ENCODE results near the gene UHRF2. TPM values are rescaled to one million over a fixed set of nuclear protein-coding genes. Genes with fewer than 3 reads are reported as not detected.

UHRF2 gene
- total and polyA plus RNA-seq, 9 of the 15 experiments (the other 6 are each of a cell fraction or from before 2014, with no cell fraction given): 5.6 to 39.0 (median 20.1) TPM

DNA sequence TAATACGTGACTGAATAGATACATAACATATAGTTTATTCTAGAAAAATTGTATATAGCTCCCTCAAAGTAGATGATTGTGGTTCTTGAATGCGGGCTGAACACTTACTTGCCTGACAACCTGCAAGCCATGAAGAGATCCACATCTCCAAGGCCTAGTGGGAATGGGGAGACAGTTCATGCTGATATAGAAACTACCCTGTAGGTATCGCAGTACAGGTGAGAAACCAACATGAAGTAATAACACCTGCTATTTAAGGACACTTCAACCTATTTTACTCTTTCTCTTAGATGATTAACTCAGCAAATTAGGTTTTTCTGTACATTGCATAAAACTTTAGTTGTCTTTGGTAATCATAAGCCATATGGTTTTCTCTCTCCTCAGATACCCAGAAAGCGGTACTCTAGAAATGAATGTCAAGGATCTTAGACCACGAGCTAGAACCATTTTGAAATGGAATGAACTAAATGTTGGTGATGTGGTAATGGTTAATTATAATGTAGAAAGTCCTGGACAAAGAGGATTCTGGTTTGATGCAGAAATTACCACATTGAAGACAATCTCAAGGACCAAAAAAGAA is 47.3 kb downstream of the UHRF2 start:
- Histone ChIP-seq H3K9ac (ENCODE audit: insufficient read depth in 1 of 2, low read depth in 2 of 2, low read length in 2 of 2) (no peak overlapping the region), H4K20me1 (replicated peaks; ENCODE audit: control insufficient read depth, insufficient read depth, low read length) (no peaks in the 10 kb centered on the region), H3K9me3 (replicated peaks; ENCODE audit: control insufficient read depth, insufficient read depth, low read depth, low read length) (no peaks in the 10 kb centered on the region), H3K27me3 (ENCODE audit: control insufficient read depth in 2 of 2, insufficient read depth in 2 of 2, low read length in 2 of 2) (no peaks in the 10 kb centered on the region), H3K4me3 (no peak overlapping the region), H3K4me2 (ENCODE audit: insufficient read depth, low read length) (no peak overlapping the region), H3K79me2 (ENCODE audit: control insufficient read depth, insufficient read depth, low read length) (peaks cover 15% of the 10 kb centered on the region), H2AFZ (ENCODE audit: low read depth, low read length) (no peak overlapping the region), H3K9me1 (ENCODE audit: control insufficient read depth, insufficient read depth, low read length) (no peaks in the 10 kb centered on the region), H3K27ac (ENCODE audit: extremely low read depth, low read depth, low read length) (no peak overlapping the region), H3K4me1 (replicated peaks in 1 of 2; ENCODE audit: control insufficient read depth in 2 of 2, insufficient read depth in 2 of 2, low read length in 2 of 2) (no peaks in the 10 kb centered on the region), H3K36me3 (ENCODE audit: control insufficient read depth, insufficient read depth, low read length) (peaks cover 4% of the 10 kb centered on the region; the same call in 1 of the 3 replicates)
- FAIRE-seq (no peak), ATAC-seq (no peak), DNase-seq (ENCODE audit: extremely low read depth in 1 of 4, low spot score in 3 of 4) (no peak)
- CTCF ChIA-PET (ENCODE audit: low intra/inter-chr PET ratio): no interaction called here
- no peak for TF ChIP-seq NFIX (CRISPR knock-in tag; IDR thresholded peaks at IDR 0.05; ENCODE audit: low read depth)
- TF ChIP-seq ZNF79 (CRISPR knock-in tag; IDR thresholded peaks at IDR 0.05; ENCODE audit: low read depth): no peak
- no peak for TF ChIP-seq CBFA2T3 (IDR thresholded peaks at IDR 0.05)
- TF ChIP-seq NKRF (IDR thresholded peaks at IDR 0.05; ENCODE audit: borderline replicate concordance): no peak
- no peak for TF ChIP-seq HMGXB4 (CRISPR knock-in tag; IDR thresholded peaks at IDR 0.05)
- TF ChIP-seq TFAM (CRISPR knock-in tag; conservative IDR thresholded peaks at IDR 0.05): no peak
- TF ChIP-seq GTF2A2 (tag; IDR thresholded peaks at IDR 0.05): no peak
- TF ChIP-seq C11orf30 (IDR thresholded peaks at IDR 0.05; ENCODE audit: low read depth): no peak
- no peak for TF ChIP-seq PREB (CRISPR knock-in tag; IDR thresholded peaks at IDR 0.05)
- TF ChIP-seq, protein P1, sequence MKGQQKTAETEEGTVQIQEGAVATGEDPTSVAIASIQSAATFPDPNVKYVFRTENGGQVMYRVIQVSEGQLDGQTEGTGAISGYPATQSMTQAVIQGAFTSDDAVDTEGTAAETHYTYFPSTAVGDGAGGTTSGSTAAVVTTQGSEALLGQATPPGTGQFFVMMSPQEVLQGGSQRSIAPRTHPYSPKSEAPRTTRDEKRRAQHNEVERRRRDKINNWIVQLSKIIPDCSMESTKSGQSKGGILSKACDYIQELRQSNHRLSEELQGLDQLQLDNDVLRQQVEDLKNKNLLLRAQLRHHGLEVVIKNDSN (CRISPR knock-in tag; IDR thresholded peaks at IDR 0.05): no peak
- TF ChIP-seq TAL1 (IDR thresholded peaks at IDR 0.05): no peak
- TF ChIP-seq ZKSCAN3 (CRISPR knock-in tag; IDR thresholded peaks at IDR 0.05): no peak
- TF ChIP-seq NR2C1 (IDR thresholded peaks at IDR 0.05): no peak
- TF ChIP-seq NR2C1 (tag; IDR thresholded peaks at IDR 0.05): no peak
- TF ChIP-seq PTBP1 (IDR thresholded peaks at IDR 0.05; ENCODE audit: low read depth, low read length): no peak
- TF ChIP-seq PPARD (CRISPR knock-in tag; IDR thresholded peaks at IDR 0.05): no peak
- no peak for TF ChIP-seq SOX6 (IDR thresholded peaks at IDR 0.05)
- POLR2A ChIA-PET: interaction anchor here (0.7 kb wide), 1 partner anchor 28 kb away, joined by 3 read pairs; no protein-coding TSS in a partner anchor
- 96% methylated on average over 5 of the region's 5 CpGs for WGBS (ENCODE audit: insufficient coverage, low coverage, missing lambda C conversion rate)
- intact Hi-C loops (cut with micrococcal nuclease) (no loop called here), in situ Hi-C loops (cut with MboI) (no loop called here)
- no TSS peak for BruUV-seq (replicated peaks)
